HL-60 (cell line): ENCODE measurements around the gene PAPOLB.

Experiments
- DNase-seq, 2 experiments: peaks; one replicate each; pipeline ENCODE4 v3.0.0-alpha.2; 2010 to 2020; ENCODE audit warnings: low read depth in 1 of 2, low spot score in 1 of 2
- H3K27ac ChIP-seq: fragments of 250-450 bp; sonication (Bioruptor Pico); replicated peaks from 2 replicates; pipeline ENCODE4 v1.5.1; 2020; ENCODE audit warnings: mild to moderate bottlenecking, moderate library complexity
- H3K27me3 ChIP-seq: fragments of 250-450 bp; sonication (Bioruptor Pico); 2 replicates; pipeline ENCODE4 v1.5.1; 2021; ENCODE audit warnings: mild to moderate bottlenecking, moderate library complexity; ENCODE audit not compliant: insufficient read depth, poor library complexity, severe bottlenecking
- H3K4me3 ChIP-seq: replicated peaks from 2 replicates; pipeline ENCODE4 v1.5.1; 2011; ENCODE audit warnings: mild to moderate bottlenecking, control low read depth, low read length; ENCODE audit not compliant: insufficient read depth
- GABPA ChIP-seq: IDR thresholded peaks from 2 replicates; pipeline ENCODE4 v1.6.1; 2012; ENCODE audit warnings: low read depth
- POLR2AphosphoS5 ChIP-seq: IDR thresholded peaks from 2 replicates; pipeline ENCODE4 v1.6.1; 2012; ENCODE audit warnings: low read depth
- SPI1 ChIP-seq: IDR thresholded peaks from 2 replicates; pipeline ENCODE4 v1.6.1; 2012; ENCODE audit warnings: low read depth, mild to moderate bottlenecking, borderline replicate concordance
- TF ChIP-seq, protein P1 (sequence below): IDR thresholded peaks from 2 replicates; pipeline ENCODE4 v1.6.1; 2012; ENCODE audit warnings: low read depth; ENCODE audit not compliant: insufficient replicate concordance
- TF ChIP-seq, protein P2 (sequence below): IDR thresholded peaks from one replicate; pipeline ENCODE4 v1.5.1; 2011; ENCODE audit warnings: low read length, control low read depth, inconsistent platforms; ENCODE audit not compliant: insufficient read depth

Gene PAPOLB

DNA sequence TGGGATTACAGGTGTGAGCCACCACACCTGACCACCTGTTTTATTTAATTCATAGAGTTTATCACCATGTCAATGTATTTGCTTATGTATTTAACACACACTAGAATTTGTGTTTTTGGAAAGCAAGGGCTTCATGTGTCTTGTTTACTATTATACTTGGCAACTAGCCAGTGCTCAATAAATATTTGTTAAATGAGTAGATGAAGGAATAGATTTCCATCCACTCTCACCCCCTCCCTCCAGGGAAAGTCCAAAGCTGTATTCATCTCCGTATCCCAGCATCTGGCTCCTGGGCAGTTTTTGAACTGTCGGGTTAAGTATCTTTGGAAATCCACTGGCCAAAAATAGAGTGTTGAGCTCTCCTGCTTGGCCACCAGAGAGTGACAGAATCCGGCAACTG lies 26.3 kb upstream of the PAPOLB start:
- H3K4me3 ChIP-seq: no peak overlapping the region
- DNase-seq: no peak
- TF ChIP-seq POLR2AphosphoS5: no peak
- no peak overlapping the region for H3K27ac ChIP-seq
- peaks cover 4% of the 10 kb centered on the region for H3K27me3 ChIP-seq

DNA sequence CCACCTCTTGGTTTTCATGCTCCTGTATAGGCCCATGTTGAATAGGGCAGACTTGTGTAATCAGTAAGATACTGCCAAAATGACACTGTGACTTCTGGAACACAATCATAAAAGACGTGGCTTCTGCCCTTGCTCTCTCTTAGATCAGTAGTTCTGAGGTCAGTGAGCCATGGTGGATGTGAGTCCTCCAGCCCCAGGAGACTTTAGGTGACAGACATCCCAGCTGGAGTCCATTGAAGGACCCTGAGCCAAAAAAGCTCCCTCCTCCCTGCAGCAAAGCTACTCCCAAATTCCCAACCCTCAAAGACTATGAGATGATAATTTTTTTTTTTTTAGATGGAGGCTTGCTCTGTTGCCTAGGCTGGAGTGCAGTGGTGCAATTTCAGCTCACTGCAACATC lies 24.8 kb upstream of the PAPOLB start:
- peaks cover 12% of the 10 kb centered on the region for H3K27me3 ChIP-seq
- no peak overlapping the region for H3K27ac ChIP-seq
- TF ChIP-seq POLR2AphosphoS5 (no peak), SPI1 (no peak), GABPA (no peak)
- TF ChIP-seq, protein P1, sequence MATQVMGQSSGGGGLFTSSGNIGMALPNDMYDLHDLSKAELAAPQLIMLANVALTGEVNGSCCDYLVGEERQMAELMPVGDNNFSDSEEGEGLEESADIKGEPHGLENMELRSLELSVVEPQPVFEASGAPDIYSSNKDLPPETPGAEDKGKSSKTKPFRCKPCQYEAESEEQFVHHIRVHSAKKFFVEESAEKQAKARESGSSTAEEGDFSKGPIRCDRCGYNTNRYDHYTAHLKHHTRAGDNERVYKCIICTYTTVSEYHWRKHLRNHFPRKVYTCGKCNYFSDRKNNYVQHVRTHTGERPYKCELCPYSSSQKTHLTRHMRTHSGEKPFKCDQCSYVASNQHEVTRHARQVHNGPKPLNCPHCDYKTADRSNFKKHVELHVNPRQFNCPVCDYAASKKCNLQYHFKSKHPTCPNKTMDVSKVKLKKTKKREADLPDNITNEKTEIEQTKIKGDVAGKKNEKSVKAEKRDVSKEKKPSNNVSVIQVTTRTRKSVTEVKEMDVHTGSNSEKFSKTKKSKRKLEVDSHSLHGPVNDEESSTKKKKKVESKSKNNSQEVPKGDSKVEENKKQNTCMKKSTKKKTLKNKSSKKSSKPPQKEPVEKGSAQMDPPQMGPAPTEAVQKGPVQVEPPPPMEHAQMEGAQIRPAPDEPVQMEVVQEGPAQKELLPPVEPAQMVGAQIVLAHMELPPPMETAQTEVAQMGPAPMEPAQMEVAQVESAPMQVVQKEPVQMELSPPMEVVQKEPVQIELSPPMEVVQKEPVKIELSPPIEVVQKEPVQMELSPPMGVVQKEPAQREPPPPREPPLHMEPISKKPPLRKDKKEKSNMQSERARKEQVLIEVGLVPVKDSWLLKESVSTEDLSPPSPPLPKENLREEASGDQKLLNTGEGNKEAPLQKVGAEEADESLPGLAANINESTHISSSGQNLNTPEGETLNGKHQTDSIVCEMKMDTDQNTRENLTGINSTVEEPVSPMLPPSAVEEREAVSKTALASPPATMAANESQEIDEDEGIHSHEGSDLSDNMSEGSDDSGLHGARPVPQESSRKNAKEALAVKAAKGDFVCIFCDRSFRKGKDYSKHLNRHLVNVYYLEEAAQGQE: no peak
- TF ChIP-seq, protein P2, sequence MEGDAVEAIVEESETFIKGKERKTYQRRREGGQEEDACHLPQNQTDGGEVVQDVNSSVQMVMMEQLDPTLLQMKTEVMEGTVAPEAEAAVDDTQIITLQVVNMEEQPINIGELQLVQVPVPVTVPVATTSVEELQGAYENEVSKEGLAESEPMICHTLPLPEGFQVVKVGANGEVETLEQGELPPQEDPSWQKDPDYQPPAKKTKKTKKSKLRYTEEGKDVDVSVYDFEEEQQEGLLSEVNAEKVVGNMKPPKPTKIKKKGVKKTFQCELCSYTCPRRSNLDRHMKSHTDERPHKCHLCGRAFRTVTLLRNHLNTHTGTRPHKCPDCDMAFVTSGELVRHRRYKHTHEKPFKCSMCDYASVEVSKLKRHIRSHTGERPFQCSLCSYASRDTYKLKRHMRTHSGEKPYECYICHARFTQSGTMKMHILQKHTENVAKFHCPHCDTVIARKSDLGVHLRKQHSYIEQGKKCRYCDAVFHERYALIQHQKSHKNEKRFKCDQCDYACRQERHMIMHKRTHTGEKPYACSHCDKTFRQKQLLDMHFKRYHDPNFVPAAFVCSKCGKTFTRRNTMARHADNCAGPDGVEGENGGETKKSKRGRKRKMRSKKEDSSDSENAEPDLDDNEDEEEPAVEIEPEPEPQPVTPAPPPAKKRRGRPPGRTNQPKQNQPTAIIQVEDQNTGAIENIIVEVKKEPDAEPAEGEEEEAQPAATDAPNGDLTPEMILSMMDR: no peak
- DNase-seq: no peak
- no peak overlapping the region for H3K4me3 ChIP-seq

DNA sequence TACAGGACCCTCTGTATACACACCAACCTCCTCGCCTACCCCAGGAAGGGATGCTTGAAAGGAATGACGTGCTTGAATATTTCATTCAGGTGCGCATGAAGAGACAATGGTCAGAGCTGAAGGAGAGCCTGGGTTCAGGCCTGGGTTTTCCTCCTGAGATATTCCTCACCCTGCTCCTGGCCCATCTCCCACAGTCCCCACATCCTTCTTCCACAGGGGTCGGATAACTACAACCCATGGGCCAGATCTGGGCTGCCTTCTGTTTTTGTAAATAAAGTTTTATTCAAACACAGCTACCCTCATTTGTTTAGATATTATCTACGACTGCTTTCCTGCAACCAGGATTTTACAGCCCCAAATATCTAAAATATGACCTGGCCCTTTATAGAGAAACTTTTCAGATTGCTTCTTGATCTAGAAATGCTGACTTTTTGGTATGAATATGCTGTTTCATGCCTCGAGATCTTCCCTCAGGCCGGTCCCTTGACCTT lies 23.5 kb upstream of the PAPOLB start:
- no peak for TF ChIP-seq POLR2AphosphoS5
- no peak for TF ChIP-seq GABPA
- TF ChIP-seq, protein P1: no peak
- TF ChIP-seq, protein P2: no peak
- no peak for TF ChIP-seq SPI1
- H3K4me3 ChIP-seq: no peak overlapping the region
- peaks cover 12% of the 10 kb centered on the region for H3K27me3 ChIP-seq
- H3K27ac ChIP-seq: no peak overlapping the region
- no peak for DNase-seq

DNA sequence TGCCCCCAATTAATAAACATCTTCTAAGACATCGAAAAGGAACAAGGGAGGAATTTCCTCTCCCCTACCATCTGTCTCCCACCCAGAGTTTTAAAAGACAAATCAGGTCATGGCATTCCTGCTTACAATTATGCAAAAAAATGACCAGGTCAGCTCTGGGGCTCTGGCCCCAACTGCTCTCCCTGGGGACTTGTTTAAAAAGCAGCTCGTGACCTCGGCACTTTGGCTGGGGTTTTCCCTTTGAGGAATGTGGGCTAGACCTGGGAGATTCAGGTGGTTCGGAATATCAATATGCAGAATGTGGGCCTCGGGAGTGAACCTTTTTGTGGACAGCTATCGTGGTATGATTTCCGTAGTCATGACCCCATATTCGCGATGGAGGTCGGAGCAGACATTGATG lies 22.3 kb upstream of the PAPOLB start:
- no peak overlapping the region for H3K4me3 ChIP-seq

More for the DNA sequence above, 22.3 kb upstream of the PAPOLB start:
- no peak for DNase-seq
- H3K27me3 ChIP-seq: peaks cover 12% of the 10 kb centered on the region
- H3K27ac ChIP-seq: no peak overlapping the region
- TF ChIP-seq GABPA (no peak), SPI1 (no peak), POLR2AphosphoS5 (no peak)
- TF ChIP-seq, protein P1: no peak
- TF ChIP-seq, protein P2: no peak
